Hepatocyte (in vitro differentiated cells): ENCODE results near the gene USH2A.

Experiments used
- EZH2 ChIP-seq: fragments of 200-600 bp; sonication (generic); IDR thresholded peaks from 2 replicates; pipeline ENCODE4 v1.6.1; 2016; ENCODE audit warnings: antibody characterized with exemption, mild to moderate bottlenecking, borderline replicate concordance
- TF ChIP-seq, protein P1 (sequence below): fragments of 200-600 bp; sonication (generic); IDR thresholded peaks from 2 replicates; pipeline ENCODE4 v1.5.1; 2016; ENCODE audit warnings: antibody characterized with exemption, mild to moderate bottlenecking; ENCODE audit not compliant: poor library complexity

DNA sequence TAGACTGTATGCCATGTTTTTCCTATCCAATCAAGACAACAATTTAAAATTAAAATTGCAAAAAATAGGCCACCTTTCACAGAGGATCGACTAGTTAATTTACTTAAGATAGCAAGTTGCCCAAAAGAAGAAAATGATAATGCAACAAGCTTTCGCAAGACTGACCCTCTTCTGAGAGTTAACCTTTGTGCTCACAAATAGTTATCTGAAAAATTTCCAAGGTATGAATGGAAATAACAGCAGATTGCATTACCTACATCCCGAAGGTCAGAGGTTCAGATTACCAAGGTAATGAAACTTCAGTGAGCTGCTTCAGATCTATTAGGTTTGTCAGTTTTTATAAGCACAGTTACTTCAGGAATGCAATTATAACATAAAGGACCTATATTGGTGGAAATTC is 558.2 kb downstream of the USH2A start:
- TF ChIP-seq, protein P1, sequence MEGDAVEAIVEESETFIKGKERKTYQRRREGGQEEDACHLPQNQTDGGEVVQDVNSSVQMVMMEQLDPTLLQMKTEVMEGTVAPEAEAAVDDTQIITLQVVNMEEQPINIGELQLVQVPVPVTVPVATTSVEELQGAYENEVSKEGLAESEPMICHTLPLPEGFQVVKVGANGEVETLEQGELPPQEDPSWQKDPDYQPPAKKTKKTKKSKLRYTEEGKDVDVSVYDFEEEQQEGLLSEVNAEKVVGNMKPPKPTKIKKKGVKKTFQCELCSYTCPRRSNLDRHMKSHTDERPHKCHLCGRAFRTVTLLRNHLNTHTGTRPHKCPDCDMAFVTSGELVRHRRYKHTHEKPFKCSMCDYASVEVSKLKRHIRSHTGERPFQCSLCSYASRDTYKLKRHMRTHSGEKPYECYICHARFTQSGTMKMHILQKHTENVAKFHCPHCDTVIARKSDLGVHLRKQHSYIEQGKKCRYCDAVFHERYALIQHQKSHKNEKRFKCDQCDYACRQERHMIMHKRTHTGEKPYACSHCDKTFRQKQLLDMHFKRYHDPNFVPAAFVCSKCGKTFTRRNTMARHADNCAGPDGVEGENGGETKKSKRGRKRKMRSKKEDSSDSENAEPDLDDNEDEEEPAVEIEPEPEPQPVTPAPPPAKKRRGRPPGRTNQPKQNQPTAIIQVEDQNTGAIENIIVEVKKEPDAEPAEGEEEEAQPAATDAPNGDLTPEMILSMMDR = no peak
- TF ChIP-seq EZH2 = no peak
